Mucosa of gallbladder (tissue), 1 donor: ENCODE measurements around the gene CEP70. TPM values are rescaled to one million over a fixed set of nuclear protein-coding genes. Genes with fewer than 3 reads are reported as not detected.
"Not testable (repeated sequence)": the region's sequence is repeated elsewhere in the genome, so short reads cannot be mapped to it uniquely, and the experiment has no call there.

Source experiments
- DNase-seq: peaks from one replicate; pipeline ENCODE4 v3.0.0-alpha.2; 2020; ENCODE audit warnings: low spot score
- total RNA-seq: library from RNA; stranded (reverse); gene quantifications from one replicate; pipeline ENCODE4 v1.2.1, GENCODE V29; 2021
- donor health status: DM: no; HTN: no; CAD: no.

CEP70 gene
- total RNA-seq, 1 donor from 2014 or later = 49.5 TPM

GRCh38 chr3:138469874-138470273, 124.2 kb downstream of the CEP70 start:
- no peak for DNase-seq

- DNase-seq = no peak
Measured at GRCh38 chr3:138468886-138469285, 125.2 kb downstream of the CEP70 start.

- DNase-seq = no peak
Measured at GRCh38 chr3:138468451-138468850, 125.6 kb downstream of the CEP70 start.

GRCh38 chr3:138467931-138468330, 126.1 kb downstream of the CEP70 start:
- no peak for DNase-seq

- DNase-seq = no peak
Measured at GRCh38 chr3:138465925-138466324, 128.1 kb downstream of the CEP70 start.

- DNase-seq = no peak
Measured at GRCh38 chr3:138465451-138465850, 128.6 kb downstream of the CEP70 start.

GRCh38 chr3:138464491-138464860, 129.6 kb downstream of the CEP70 start:
- no peak for DNase-seq

GRCh38 chr3:138463724-138464490, 130.2 kb downstream of the CEP70 start:
- DNase-seq = no peak

GRCh38 chr3:138461896-138462295, 132.2 kb downstream of the CEP70 start:
- DNase-seq = no peak

- DNase-seq = no peak
Measured at GRCh38 chr3:138461246-138461645, 132.8 kb downstream of the CEP70 start.

- DNase-seq = no peak
Measured at GRCh38 chr3:138460536-138461205, 133.4 kb downstream of the CEP70 start.

- no peak for DNase-seq
Measured at GRCh38 chr3:138459619-138460535, 134.2 kb downstream of the CEP70 start.

- DNase-seq = peak; percentile 6
Measured at GRCh38 chr3:138458774-138459499, 135.1 kb downstream of the CEP70 start.

GRCh38 chr3:138457863-138458735, 136.0 kb downstream of the CEP70 start:
- no peak for DNase-seq

- DNase-seq = no peak
Measured at GRCh38 chr3:138456961-138457862, 136.8 kb downstream of the CEP70 start.

- DNase-seq = no peak
Measured at GRCh38 chr3:138455801-138456716, 138.0 kb downstream of the CEP70 start.

- not testable (repeated sequence) for DNase-seq
Measured at GRCh38 chr3:138453940-138454339, 140.1 kb downstream of the CEP70 start.

GRCh38 chr3:138452436-138452835, 141.6 kb downstream of the CEP70 start:
- no peak for DNase-seq
